Retina (tissue), 1 donor: ENCODE measurements around the gene MCM5.
"Not testable (repeated sequence)": the region's sequence is repeated elsewhere in the genome, so short reads cannot be mapped to it uniquely, and the experiment has no call there.

Experiments used
- DNase-seq: peaks from one replicate; pipeline ENCODE4 v3.0.0-alpha.2; 2016

Gene MCM5

DNA sequence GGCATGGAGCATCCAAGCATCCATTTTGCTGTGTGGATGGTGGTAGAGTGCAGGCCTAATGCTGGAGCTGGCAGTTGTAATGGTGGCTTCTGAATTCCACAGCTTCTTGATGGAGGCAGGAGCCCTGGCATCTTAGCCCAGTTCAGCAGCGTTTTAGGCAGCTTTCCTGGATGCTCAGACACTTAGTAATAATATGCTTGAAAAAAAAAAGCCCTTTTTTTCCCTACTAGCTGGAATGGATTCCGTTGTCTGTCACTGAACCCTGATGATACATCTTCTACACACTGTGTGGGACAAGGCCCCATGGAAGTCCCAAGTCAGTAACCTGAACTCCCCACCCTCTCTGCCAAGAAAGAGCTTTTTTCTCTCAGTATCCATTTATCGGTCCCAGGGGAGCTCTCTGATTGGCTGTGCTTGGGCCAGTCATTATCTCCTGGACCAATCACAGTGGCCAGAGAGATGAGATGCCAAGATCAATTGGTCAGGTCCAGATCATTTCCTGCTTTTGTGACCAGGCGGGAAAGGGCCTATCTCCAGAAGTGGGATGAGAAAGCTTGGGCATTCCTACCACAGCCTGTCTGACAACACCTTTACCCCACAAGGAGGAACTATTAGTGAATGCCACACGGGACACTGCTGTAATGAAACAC is 34.2 kb downstream of the MCM5 start:
- DNase-seq: no peak

GRCh38 chr22:35435201-35435740 is 35.3 kb downstream of the MCM5 start:
- no peak for DNase-seq

- DNase-seq: no peak
Measured at GRCh38 chr22:35436421-35436820, 36.5 kb downstream of the MCM5 start.

- DNase-seq: no peak
Measured at GRCh38 chr22:35437049-35437448, 37.1 kb downstream of the MCM5 start.

- DNase-seq: not testable (repeated sequence)
Measured at GRCh38 chr22:35438673-35439364, 38.9 kb downstream of the MCM5 start.

GRCh38 chr22:35439365-35439717 is 39.4 kb downstream of the MCM5 start:
- no peak for DNase-seq

DNA sequence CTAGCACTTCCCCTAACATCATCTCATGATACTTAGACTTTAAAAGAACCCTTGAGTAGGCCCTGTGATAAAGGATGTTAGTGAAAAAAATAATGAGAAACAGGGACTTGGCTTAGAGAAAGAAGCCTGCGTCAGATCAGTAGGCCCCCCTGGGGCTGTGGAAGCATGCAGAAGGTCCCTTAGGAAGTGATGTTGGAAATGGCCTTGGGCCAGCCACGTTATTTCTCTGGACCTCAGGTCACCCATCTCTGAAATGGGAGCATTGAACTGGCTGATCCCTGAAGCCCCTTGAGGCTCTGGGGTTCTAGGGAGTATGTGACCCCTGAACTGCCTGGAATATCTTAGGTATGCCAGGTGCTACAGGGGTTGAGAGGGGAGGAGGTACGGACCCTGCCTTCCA is 40.2 kb downstream of the MCM5 start:
- DNase-seq: no peak

DNA sequence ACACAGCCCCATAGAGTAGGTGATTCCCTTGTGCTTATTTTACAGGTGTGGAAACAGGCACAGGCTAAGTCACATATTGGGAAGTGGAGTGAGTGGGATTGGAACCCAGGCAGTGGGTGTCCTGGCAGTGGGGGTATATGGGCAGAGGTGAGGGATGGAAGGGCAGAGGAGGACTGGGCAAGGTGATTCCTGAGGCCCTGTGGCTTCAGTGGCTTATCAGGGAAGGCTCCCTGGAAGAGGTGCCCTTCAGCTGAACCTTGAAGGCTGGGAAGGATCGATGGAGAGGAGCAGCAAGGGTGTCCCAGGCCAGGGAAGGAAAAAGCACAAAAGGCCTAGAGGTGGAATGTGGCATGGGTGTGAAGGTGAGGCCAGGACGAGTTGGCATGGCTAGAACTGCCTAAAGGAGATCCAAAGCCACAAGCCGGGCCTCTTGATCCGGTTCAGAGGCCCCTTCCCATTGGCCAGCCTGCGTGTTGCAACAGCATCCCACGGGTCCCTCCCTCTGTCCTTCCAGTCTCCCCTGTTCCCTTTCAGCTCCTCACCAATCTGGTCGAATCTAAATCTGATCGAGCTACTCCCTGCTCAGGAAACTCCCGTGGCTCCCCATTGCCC is 41.7 kb downstream of the MCM5 start:
- DNase-seq: no peak

DNA sequence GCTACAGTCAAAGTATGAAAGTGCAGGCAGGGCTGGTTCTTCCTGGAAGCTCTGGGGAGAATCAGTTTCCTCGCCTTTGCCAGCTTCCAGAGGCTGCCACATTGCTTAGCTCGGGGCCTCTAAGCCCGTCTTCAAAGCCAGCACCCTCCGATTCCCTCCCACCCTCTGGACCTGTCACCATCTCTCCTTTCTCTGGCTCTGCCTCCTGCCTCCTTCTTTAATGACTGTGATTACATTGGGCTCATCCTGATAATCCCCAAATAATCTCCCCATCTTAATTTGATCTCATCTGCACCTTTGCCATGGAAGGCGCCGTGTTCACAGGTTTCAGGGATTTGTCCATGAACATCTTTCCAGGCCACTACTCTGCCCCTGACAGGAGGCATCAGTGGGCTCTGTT is 42.5 kb downstream of the MCM5 start:
- DNase-seq: no peak

DNA sequence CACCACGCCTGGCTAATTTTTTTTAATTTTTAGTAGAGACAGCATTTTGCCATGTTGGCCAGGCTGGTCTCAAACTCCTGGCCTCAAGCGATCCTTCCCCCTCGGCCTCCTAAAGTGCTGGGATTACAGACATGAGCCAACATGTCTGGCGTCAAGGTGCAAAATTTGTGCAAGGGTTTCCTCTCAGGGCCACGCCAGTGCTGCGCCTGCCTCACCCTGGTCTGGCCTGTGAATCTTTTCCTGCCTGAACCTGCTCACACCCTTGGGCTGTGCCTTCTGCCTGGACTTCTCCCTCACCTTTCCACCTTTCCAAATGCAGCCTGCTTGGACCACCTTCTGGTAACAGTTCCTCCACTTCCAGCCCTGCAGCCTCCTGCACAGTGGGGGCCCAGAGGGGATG is 43.4 kb downstream of the MCM5 start:
- DNase-seq: no peak

DNA sequence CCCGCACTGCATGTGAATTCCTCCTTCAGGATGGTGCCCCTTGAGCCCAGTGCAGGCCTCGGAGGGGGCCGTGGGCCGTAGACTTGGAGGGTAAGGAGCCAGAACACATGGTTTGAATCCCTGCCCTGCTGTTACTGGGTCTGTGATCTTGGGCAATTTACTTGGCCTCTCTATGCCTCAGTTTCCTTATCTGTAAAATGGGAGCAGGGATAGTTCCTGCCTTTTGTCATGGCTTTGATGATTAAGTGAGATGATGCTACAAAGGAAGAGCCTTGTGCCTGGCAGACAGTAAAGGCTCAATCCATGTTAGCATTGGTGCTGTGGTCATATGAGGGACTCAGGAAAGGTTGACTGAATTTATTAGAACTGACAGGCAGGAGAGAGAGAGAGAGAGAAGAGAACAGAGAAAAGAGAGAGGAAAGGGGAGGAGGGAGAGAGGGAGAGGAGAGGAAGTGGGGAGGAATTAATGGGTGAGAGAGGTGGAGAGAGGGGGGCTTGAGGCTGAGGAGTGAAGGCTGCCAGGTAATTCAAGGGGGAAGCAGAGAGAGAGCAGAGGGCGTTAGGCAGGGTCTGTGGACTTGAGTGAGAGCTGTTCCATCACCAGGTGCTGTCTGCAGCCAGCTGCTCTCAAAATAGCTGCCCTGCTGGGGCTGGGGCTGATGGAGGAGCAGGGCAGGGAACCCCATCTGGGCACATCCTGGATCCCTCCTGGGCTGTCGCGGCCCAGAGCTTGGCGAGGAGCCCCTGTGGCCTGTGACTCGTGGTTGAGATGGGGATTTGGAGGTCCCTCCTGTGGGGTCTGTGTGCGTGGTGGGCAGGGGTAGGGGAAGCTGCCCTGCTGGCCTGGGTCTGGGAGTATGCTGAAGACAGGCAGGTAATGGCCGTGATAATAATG is 44.1 kb downstream of the MCM5 start:
- peak; percentile 56 for DNase-seq

DNA sequence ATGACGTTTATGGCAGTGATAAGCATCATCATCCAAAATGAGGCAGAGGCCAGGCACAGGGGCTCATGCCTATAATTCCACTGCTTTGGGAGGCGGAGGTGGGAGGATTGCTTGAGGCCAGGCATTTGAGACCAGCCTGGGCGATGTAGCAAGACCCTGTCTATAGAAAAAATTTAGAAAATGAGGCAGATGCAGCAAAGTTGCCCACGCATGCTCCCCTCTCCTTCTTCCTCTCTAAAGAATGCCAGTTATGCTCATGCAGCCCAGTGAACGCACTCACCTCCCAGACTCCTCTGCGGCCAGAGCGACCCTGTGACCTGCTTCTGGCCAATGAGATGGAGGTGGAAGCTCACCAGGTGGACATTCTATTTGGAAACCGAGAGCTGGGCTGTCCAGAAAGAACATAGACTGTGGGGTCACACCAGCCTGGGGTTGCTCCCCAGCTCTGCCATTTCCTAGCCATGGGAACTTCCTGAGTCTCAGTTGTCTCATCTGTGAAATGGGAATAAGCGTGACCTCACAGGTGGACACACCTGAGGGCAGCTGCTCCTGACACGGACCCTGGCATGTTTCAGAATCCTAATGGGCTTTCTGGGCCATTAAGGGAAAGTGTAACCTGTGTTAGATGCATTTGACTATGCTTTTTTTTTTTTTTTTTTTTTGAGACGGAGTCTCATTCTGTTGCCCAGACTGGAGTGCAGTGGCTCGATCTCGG is 44.9 kb downstream of the MCM5 start:
- no peak for DNase-seq

- DNase-seq: no peak
Measured at GRCh38 chr22:35445933-35446332, 46.0 kb downstream of the MCM5 start.

GRCh38 chr22:35446365-35446764 is 46.4 kb downstream of the MCM5 start:
- DNase-seq: no peak

DNA sequence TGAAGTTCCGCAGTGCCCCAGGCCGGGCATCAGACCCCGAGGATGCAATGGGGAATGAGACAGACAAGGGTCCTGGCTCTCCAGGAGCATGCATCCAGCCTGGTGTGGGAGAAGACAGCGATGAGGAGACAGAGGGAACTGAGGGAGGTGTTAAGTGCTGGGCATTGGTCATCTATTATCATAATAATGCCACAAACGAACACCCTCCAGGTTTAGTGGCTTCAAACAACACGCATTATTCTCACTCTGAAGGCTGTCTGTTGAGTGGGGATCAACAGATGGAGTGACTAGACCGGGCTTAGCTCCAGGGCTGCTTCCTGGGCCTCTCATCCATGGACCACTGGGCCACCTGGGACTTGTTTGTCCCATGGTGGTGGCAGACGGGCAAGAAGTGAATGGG is 48.6 kb downstream of the MCM5 start:
- no peak for DNase-seq

- no peak for DNase-seq
Measured at GRCh38 chr22:35449829-35450689, 50.1 kb downstream of the MCM5 start.

DNA sequence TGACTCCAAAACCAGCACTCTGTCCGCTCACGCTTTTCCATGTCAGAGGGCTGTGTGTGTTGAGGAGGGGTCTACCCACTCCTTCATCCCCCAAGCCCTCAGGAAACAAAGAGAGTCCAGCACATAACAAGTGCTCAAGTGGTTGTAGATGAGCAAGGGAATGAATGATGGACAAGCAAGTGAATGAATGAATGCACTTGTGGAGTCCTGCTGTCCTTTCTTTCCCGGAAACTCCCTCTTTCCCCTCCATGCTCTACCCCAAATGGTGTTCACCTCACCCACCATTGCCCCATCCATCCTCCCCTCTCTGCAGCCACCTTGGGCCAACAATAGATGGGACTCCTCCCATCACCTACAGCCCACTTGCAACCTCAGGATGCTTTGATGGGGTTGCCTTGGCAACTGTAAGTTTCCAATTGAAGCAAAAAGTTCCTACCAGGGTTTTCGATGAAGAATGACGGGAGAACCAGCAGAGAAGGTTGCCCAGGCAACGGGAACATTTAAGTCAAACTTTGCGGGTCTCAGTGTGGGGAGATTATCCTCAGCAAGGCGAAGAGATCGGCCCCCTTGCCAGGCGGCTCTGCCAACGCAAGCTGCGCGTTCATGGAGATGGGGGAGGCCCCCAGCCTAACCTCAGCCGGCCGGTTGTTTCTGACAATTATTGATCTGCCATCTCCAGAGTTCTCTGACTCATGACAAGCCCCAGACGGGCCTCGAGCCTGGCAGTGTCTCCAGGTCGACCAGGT is 51.1 kb downstream of the MCM5 start:
- no peak for DNase-seq

DNA sequence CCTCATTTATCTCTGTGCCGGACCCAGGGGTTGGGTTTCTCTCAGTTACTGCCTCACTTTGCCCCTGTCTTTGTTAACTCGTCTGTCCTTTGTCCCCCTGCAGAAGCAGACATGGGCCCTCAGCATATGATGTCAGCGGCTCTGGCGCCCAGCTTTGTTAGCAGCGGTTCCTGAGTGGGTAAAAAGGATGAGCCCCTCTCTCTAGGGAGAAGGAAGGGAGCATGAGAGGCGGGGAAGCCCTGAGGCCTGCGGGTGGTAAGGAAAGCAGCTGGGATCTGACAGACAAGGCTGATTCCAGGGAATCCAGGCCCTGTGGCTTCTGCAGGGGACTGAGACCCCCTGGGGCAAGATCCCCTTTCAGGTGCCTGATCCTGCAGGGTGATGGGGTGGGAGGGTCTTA is 51.7 kb downstream of the MCM5 start:
- DNase-seq: peak; percentile 46

DNA sequence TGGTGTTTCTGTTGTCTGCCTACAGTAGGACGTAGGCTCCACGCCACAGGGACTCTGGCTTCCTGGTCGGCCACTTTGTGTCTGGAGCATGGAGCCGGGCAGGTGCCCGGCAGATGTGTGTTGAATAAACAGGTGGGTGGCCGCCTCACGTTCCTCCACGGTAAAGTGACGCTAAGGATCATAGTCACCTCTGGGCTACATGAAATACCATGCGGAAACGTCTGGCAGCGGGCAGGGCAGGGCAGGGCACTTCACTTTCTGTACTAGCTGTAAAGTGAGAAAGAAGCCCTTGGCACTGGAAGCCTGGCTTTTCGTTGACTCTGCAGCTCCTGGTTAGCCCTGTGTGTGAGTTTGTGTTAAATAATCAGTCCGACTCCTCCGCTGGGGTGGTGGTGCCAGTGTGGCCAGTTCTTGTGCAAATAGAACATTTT is 52.4 kb downstream of the MCM5 start:
- no peak for DNase-seq
